ENCODE data around the gene FGF11. TPM values are rescaled to one million over a fixed set of nuclear protein-coding genes. Genes with fewer than 3 reads are reported as not detected.

The FGF11 gene
- total and polyA plus RNA-seq, 2 of the 13 experiments (the other 11 are each of a cell fraction or from before 2014, with no cell fraction given), result 0.20 to 7.6 TPM

GRCh38 chr17:7478276-7479212 lies 39.2 kb downstream of the FGF11 start:
- Histone ChIP-seq H2AFZ (ENCODE audit: low read length) (no peak overlapping the region), H3K27me3 (ENCODE audit: control insufficient read depth in 1 of 2, insufficient read depth in 2 of 2, low read length in 2 of 2) (no peaks in the 10 kb centered on the region; a peak in 1 of 5 replicates), H3K27ac (ENCODE audit: extremely low read length, insufficient read depth, low read length) (peak overlapping the region; percentile 75), H3K4me2 (ENCODE audit: low read depth, low read length) (peak overlapping the region; percentile 85), H3K79me2 (ENCODE audit: insufficient read depth, low read length) (peaks cover 48% of the 10 kb centered on the region), H3K9ac (ENCODE audit: insufficient read depth, low read depth, low read length) (peak overlapping the region; percentile 86), H3K4me3 (replicated peaks in 1 of 3; ENCODE audit: insufficient read depth in 1 of 3, low read depth in 2 of 3, low read length in 3 of 3) (peak overlapping the region; percentile 72 to 86 (median 79)), H3K36me3 (replicated peaks in 1 of 2; ENCODE audit: control insufficient read depth in 1 of 2, insufficient read depth in 2 of 2, low read length in 2 of 2) (no peaks in the 10 kb centered on the region), H4K20me1 (ENCODE audit: insufficient read depth, low read length) (peaks cover 30% of the 10 kb centered on the region), H3K9me3 (ENCODE audit: low read length) (no peaks in the 10 kb centered on the region), H3K4me1 (ENCODE audit: insufficient read depth, low read length) (peaks cover 83% of the 10 kb centered on the region)
- ATAC-seq (peak; percentile 17), FAIRE-seq (no peak), DNase-seq (ENCODE audit: low spot score) (no peak)
- CTCF ChIA-PET (ENCODE audit: low intra/inter-chr PET ratio, low total read pairs), result no interaction called here
- POLR2A ChIA-PET, result interaction anchor here (0.9 to 5.3 kb wide), 6 partner anchors 7 to 122 kb away, joined by 4 to 35 read pairs (median 16); partner anchors contain the start of genes CHRNB1, PLSCR3, POLR2A and TMEM256
- WGBS (ENCODE audit: low lambda C conversion rate), result 11% methylated on average over 8 of the region's 40 CpGs
- intact Hi-C loops (cut with micrococcal nuclease; ENCODE audit: unreplicated experiment), result no loop called here
- BruUV-seq (replicated peaks), result TSS peak; percentile 1
- in situ Hi-C loops (cut with HindIII; ENCODE audit: extremely low pct_ligation_motif_present, low pct_unique_long_range_greater_than_20kb), result loop anchor here (5.0 kb wide), 1 partner anchor 41 kb away; the partner anchor contains the start of genes FGF11 and TMEM102
- TF ChIP-seq ZNF839 (CRISPR knock-in tag; IDR thresholded peaks at IDR 0.05; ENCODE audit: borderline replicate concordance) (peak; percentile 53; the same call in 1 of the 2 replicates), KDM2A (CRISPR knock-in tag; IDR thresholded peaks at IDR 0.05; ENCODE audit: borderline replicate concordance, low read depth) (no peak; the same call in 1 of the 2 replicates), ZNF574 (CRISPR knock-in tag; IDR thresholded peaks at IDR 0.05) (0 out of 2 replicates have a peak, but pooled peaks have one; percentile 24), FOXA3 (CRISPR knock-in tag; IDR thresholded peaks at IDR 0.05) (0 out of 2 replicates have a peak, but pooled peaks have one; percentile 9), ARHGAP35 (CRISPR knock-in tag; IDR thresholded peaks at IDR 0.05; ENCODE audit: borderline replicate concordance) (no peak), U2AF2 (IDR thresholded peaks at IDR 0.05; ENCODE audit: low read depth, low read length) (no peak), ZSCAN22 (CRISPR knock-in tag; IDR thresholded peaks at IDR 0.05) (no peak), CCDC6 (CRISPR knock-in tag; IDR thresholded peaks at IDR 0.05) (no peak), KMT2A (CRISPR knock-in tag; IDR thresholded peaks at IDR 0.05) (no peak), KLF16 (CRISPR knock-in tag; IDR thresholded peaks at IDR 0.05) (no peak), ZMYM3 (CRISPR knock-in tag; IDR thresholded peaks at IDR 0.05) (0 out of 2 replicates have a peak, but pooled peaks have one; percentile 9), PCBP1 (IDR thresholded peaks at IDR 0.05; ENCODE audit: borderline replicate concordance, low read depth, low read length) (0 out of 2 replicates have a peak, but pooled peaks have one; percentile 26), ZNF414 (CRISPR knock-in tag; IDR thresholded peaks at IDR 0.05) (0 out of 2 replicates have a peak, but pooled peaks have one; percentile 49), ZNF597 (CRISPR knock-in tag; IDR thresholded peaks at IDR 0.05) (no peak), ZFY (CRISPR knock-in tag; IDR thresholded peaks at IDR 0.05) (no peak; the same call in 1 of the 2 replicates), SAP130 (CRISPR knock-in tag; IDR thresholded peaks at IDR 0.05; ENCODE audit: low read depth) (peak; percentile 20), KLF15 (CRISPR knock-in tag; IDR thresholded peaks at IDR 0.05; ENCODE audit: borderline replicate concordance) (no peak), ZNF543 (CRISPR knock-in tag; IDR thresholded peaks at IDR 0.05) (no peak), HOXA9 (CRISPR knock-in tag; IDR thresholded peaks at IDR 0.05; ENCODE audit: borderline replicate concordance) (peak; percentile 50; the same call in 1 of the 2 replicates)

Measured in HepG2 (cell line).